AG04449 (cell line): ENCODE results near the gene SLC22A5.

Source experiments
- CTCF ChIA-PET: fragments of 350-600 bp; formaldehyde crosslinking; extraction: SDS; loops from one replicate; lab custom pipeline; 2021; ENCODE audit warnings: antibody characterized with exemption; lab: Yijun Ruan, JAX
- POLR2A ChIA-PET: fragments of 400-600, 350-600 bp; formaldehyde crosslinking; extraction: SDS; loops from one replicate; lab custom pipeline; 2020; ENCODE audit warnings: antibody characterized with exemption, inconsistent platforms; lab: Yijun Ruan, JAX
- DNase-seq: peaks from one replicate; pipeline ENCODE4 v3.0.0-alpha.2; 2010; ENCODE audit warnings: low read depth, low spot score
- H3K4me3 ChIP-seq: 2 replicates; pipeline ENCODE4 v1.5.1; 2011; ENCODE audit warnings: low read depth, mild to moderate bottlenecking, control low read depth, low read length
- CTCF ChIP-seq: IDR thresholded peaks from one replicate; pipeline ENCODE4 v1.5.1; 2011; ENCODE audit warnings: mild to moderate bottlenecking, moderate library complexity, low read length, control low read depth, inconsistent platforms; ENCODE audit not compliant: insufficient read depth; ENCODE audit errors: missing control alignments

The SLC22A5 gene

GRCh38 chr5:132327252-132327955 is 42.1 kb upstream of the SLC22A5 start:
- no peak for TF ChIP-seq CTCF
- POLR2A ChIA-PET, result no interaction called here
- CTCF ChIA-PET, result no interaction called here
- H3K4me3 ChIP-seq, result no peak overlapping the region
- DNase-seq, result no peak

- H3K4me3 ChIP-seq, result no peak overlapping the region
- no peak for TF ChIP-seq CTCF
- no peak for DNase-seq
- POLR2A ChIA-PET, result no interaction called here
- CTCF ChIA-PET, result interaction anchor here (1.2 to 4.6 kb wide), 3 partner anchors 10 to 96 kb away, joined by 3 to 20 read pairs (median 7); no protein-coding TSS in a partner anchor
Observed at GRCh38 chr5:132334812-132335211, 34.7 kb upstream of the SLC22A5 start.

GRCh38 chr5:132335402-132335801 is 34.1 kb upstream of the SLC22A5 start:
- ChIA-PET POLR2A (interaction anchor here (0.9 kb wide), 1 partner anchor 191 kb away, joined by 3 read pairs; no protein-coding TSS in a partner anchor), CTCF (interaction anchor here (0.9 to 1.8 kb wide), 2 partner anchors 11 to 96 kb away, joined by 3 to 7 read pairs; no protein-coding TSS in a partner anchor)
- no peak for DNase-seq
- TF ChIP-seq CTCF, result no peak
- H3K4me3 ChIP-seq, result no peak overlapping the region

- CTCF ChIA-PET, result no interaction called here
- H3K4me3 ChIP-seq, result no peak overlapping the region
- TF ChIP-seq CTCF, result no peak
- no peak for DNase-seq
- POLR2A ChIA-PET, result no interaction called here
Observed at GRCh38 chr5:132339502-132339901, 30.0 kb upstream of the SLC22A5 start.

- no peak for DNase-seq
- no peak for TF ChIP-seq CTCF
- ChIA-PET POLR2A (no interaction called here), CTCF (interaction anchor here (0.6 kb wide), 1 partner anchor 26 kb away, joined by 3 read pairs; no protein-coding TSS in a partner anchor)
- H3K4me3 ChIP-seq, result no peak overlapping the region
Observed at GRCh38 chr5:132342291-132343180, 27.0 kb upstream of the SLC22A5 start.
